SU-DHL-6 (cell line): Measurements from ENCODE around the gene NUP35.

Source experiments
- CTCF ChIP-seq: fragments of 200-600 bp; sonication (generic); IDR thresholded peaks from one replicate; pipeline ENCODE4 v1.5.1; 2017; ENCODE audit warnings: antibody characterized with exemption, mild to moderate bottlenecking, low read length, moderate library complexity; ENCODE audit not compliant: insufficient read depth, poor library complexity, severe bottlenecking
- EZH2phosphoT487 ChIP-seq: fragments of 200-600 bp; sonication (generic), shearing (Covaris generic); conservative IDR thresholded peaks from 2 replicates; pipeline ENCODE4 v1.6.1; 2018; ENCODE audit warnings: mild to moderate bottlenecking, antibody characterized with exemption, low read length, moderate library complexity, mixed read lengths

- TF ChIP-seq CTCF, result no peak
- TF ChIP-seq EZH2phosphoT487, result no peak
Measured at GRCh38 chr2:183124222-183124956, at the start of gene NUP35.
